Epithelial cell of proximal tubule (primary cell): Measurements from ENCODE around the gene ABCC10. TPM values are rescaled to one million over a fixed set of nuclear protein-coding genes. Genes with fewer than 3 reads are reported as not detected.

Experiments used
- DNase-seq: peaks from one replicate; pipeline ENCODE4 v3.0.0-alpha.2; 2011; ENCODE audit warnings: low read depth
- H3K4me3 ChIP-seq: 2 replicates; pipeline ENCODE4 v1.5.1; 2011; ENCODE audit warnings: low read depth, mild to moderate bottlenecking, low read length
- CTCF ChIP-seq: conservative IDR thresholded peaks from 2 replicates; pipeline ENCODE4 v1.5.1; 2012; ENCODE audit warnings: low read depth, mild to moderate bottlenecking, low read length
- total RNA-seq: library from RNA; depleted of rRNA; stranded (reverse); fragments of >200 nt; gene quantifications from 2 replicates; pipeline ENCODE4 v1.2.3, GENCODE V29; 2015

Gene ABCC10
- total RNA-seq, 1 donor from 2014 or later = 19.6 TPM

GRCh38 chr6:43472515-43472914 is 45.2 kb downstream of the ABCC10 start:
- no peak for TF ChIP-seq CTCF
- DNase-seq = no peak
- H3K4me3 ChIP-seq = no peak overlapping the region

- H3K4me3 ChIP-seq = no peak overlapping the region
- TF ChIP-seq CTCF = no peak
- no peak for DNase-seq
Observed at GRCh38 chr6:43475516-43475915, 48.2 kb downstream of the ABCC10 start.

- no peak for DNase-seq
- TF ChIP-seq CTCF = no peak
- H3K4me3 ChIP-seq = peak overlapping the region; percentile 73
Observed at GRCh38 chr6:43476746-43477145, 49.4 kb downstream of the ABCC10 start.

- peak within 1 kb of the TSS; percentile 73 for H3K4me3 ChIP-seq
- DNase-seq = no peak
- TF ChIP-seq CTCF = no peak
Observed at GRCh38 chr6:43477235-43478007, 50.1 kb downstream of the ABCC10 start, which contains the start of gene TJAP1. TSS of gene TJAP1 (plus strand) at chr6:43477570. CDS start at chr6:43499002, 21,432 bp downstream.

- no peak for DNase-seq
- H3K4me3 ChIP-seq = peak overlapping the region; percentile 73
- TF ChIP-seq CTCF = no peak
Observed at GRCh38 chr6:43478008-43478372, 50.6 kb downstream of the ABCC10 start.

GRCh38 chr6:43481075-43481474 is 53.7 kb downstream of the ABCC10 start:
- TF ChIP-seq CTCF = no peak
- DNase-seq = no peak
- no peak overlapping the region for H3K4me3 ChIP-seq
